HepG2 (cell line): ENCODE data around the gene MIR17HG. TPM values are rescaled to one million over a fixed set of nuclear protein-coding genes. Genes with fewer than 3 reads are reported as not detected.

Source experiments
- ATAC-seq: fragments of 200-7000 bp; cut with Tn5 transposase; 3 replicates; pipeline ENCODE4 v1.9.1; 2020; ENCODE audit warnings: mild to moderate bottlenecking, moderate library complexity
- BruUV-seq: library from RNA; stranded (reverse); fragments of 400-500 nt; replicated peaks from 2 replicates; lab custom pipeline; 2021; lab: Mats Ljungman, UMichigan
- CTCF ChIA-PET: fragments of 300-600 bp; formaldehyde crosslinking; extraction: SDS; loops from one replicate; lab custom pipeline; 2021; ENCODE audit warnings: low total read pairs, inconsistent platforms, low intra/inter-chr PET ratio; lab: Yijun Ruan, JAX
- POLR2A ChIA-PET: fragments of 350-600 bp; sonication (Branson Sonifier 250); formaldehyde crosslinking; loops from one replicate; lab custom pipeline; 2020; ENCODE audit warnings: antibody characterized with exemption, inconsistent platforms; lab: Yijun Ruan, JAX
- DNase-seq: peaks from one replicate; pipeline ENCODE4 v3.0.0-alpha.2; 2015; ENCODE audit warnings: low spot score
- FAIRE-seq: peaks from 3 replicates; lab custom pipeline; 2011; peaks lifted over from hg19 to GRCh38; lab: Jason Lieb, UNC
- H2AFZ ChIP-seq: one replicate; pipeline ENCODE4 v1.6.1; 2011; ENCODE audit warnings: low read length, inconsistent platforms
- H3K27ac ChIP-seq: fragments of 300-600 bp; 3 replicates; pipeline ENCODE4 v1.8.0; 2011; ENCODE audit warnings: mixed run types, mild to moderate bottlenecking, mixed read lengths, low read length, inconsistent platforms; ENCODE audit not compliant: insufficient read depth; ENCODE audit errors: extremely low read length
- H3K27me3 ChIP-seq, 2 experiments: fragments of 200-600 bp in 1 of 2; 2 replicates in 1 of 2; 3 replicates in 1 of 2; pipeline versions ENCODE4 v1.6.0 to v1.8.0; 2011; ENCODE audit warnings: low read length in 2 of 2, mild to moderate bottlenecking in 2 of 2, moderate library complexity in 2 of 2, inconsistent platforms in 1 of 2; ENCODE audit not compliant: insufficient read depth in 2 of 2, control insufficient read depth in 1 of 2
- H3K36me3 ChIP-seq, 2 experiments: fragments of 200-600 bp in 1 of 2; replicated peaks in 1 of 2; 2 replicates in 1 of 2; 3 replicates in 1 of 2; pipeline versions ENCODE4 v1.5.1 to v1.8.0; 2011; ENCODE audit warnings: low read length in 2 of 2, inconsistent platforms in 1 of 2; ENCODE audit not compliant: insufficient read depth in 2 of 2, control insufficient read depth in 1 of 2
- H3K4me1 ChIP-seq: 2 replicates; pipeline ENCODE4 v1.5.1; 2012; ENCODE audit warnings: low read length, inconsistent platforms; ENCODE audit not compliant: insufficient read depth
- H3K4me2 ChIP-seq: 2 replicates; pipeline ENCODE4 v1.6.0; 2011; ENCODE audit warnings: low read depth, low read length, inconsistent platforms
- H3K4me3 ChIP-seq, 3 experiments: fragments of 200-600 bp in 1 of 3; sonication (generic), shearing (Covaris generic) in 1 of 3; replicated peaks in 1 of 3; 2 replicates each; pipeline ENCODE4 v1.5.1; 2011 to 2016; ENCODE audit warnings: low read length in 3 of 3, inconsistent platforms in 2 of 3, low read depth in 2 of 3, mild to moderate bottlenecking in 2 of 3, control low read depth in 1 of 3, mixed read lengths in 1 of 3; ENCODE audit not compliant: insufficient read depth in 1 of 3
- H3K79me2 ChIP-seq: one replicate; pipeline ENCODE4 v1.6.1; 2011; ENCODE audit warnings: low read length, inconsistent platforms; ENCODE audit not compliant: insufficient read depth
- H3K9ac ChIP-seq: 2 replicates; pipeline ENCODE4 v1.6.0; 2011; ENCODE audit warnings: mild to moderate bottlenecking, low read depth, low read length, inconsistent platforms; ENCODE audit not compliant: insufficient read depth
- H3K9me3 ChIP-seq: 2 replicates; pipeline ENCODE4 v1.5.1; 2012; ENCODE audit warnings: mild to moderate bottlenecking, low read length
- H4K20me1 ChIP-seq: 2 replicates; pipeline ENCODE4 v1.6.0; 2011; ENCODE audit warnings: inconsistent platforms, mild to moderate bottlenecking, low read length, moderate library complexity; ENCODE audit not compliant: insufficient read depth
- E2F5 ChIP-seq: sonication (generic); formaldehyde crosslinking; conservative IDR thresholded peaks from 2 replicates; pipeline ENCODE4 v1.4.0; 2020; ENCODE audit warnings: missing genetic modification reagents
- IRF2 ChIP-seq: IDR thresholded peaks from 2 replicates; pipeline ENCODE4 v1.6.1; 2018; ENCODE audit warnings: missing genetic modification reagents, missing compliant biosample characterization
- NCOA2 ChIP-seq: sonication (generic); formaldehyde crosslinking; IDR thresholded peaks from 2 replicates; pipeline ENCODE4 v1.8.0; 2022; ENCODE audit warnings: inconsistent platforms
- POLR2A ChIP-seq, 2 experiments: IDR thresholded peaks; 2 replicates each; pipeline ENCODE4 v1.6.1; 2011; ENCODE audit warnings: low read depth in 2 of 2, low read length in 2 of 2, mild to moderate bottlenecking in 1 of 2, moderate library complexity in 1 of 2; ENCODE audit not compliant: insufficient read depth in 1 of 2
- SOX13 ChIP-seq, 3 experiments: fragments of 450-650 bp in 1 of 3; sonication (generic) in 1 of 3; formaldehyde crosslinking in 1 of 3; IDR thresholded peaks in 2 of 3; conservative IDR thresholded peaks in 1 of 3; 2 replicates each; pipeline versions ENCODE4 v1.5.0 to v1.6.1; 2016 to 2020; ENCODE audit warnings: antibody characterized with exemption in 1 of 3, mild to moderate bottlenecking in 1 of 3, missing compliant biosample characterization in 1 of 3, missing genetic modification reagents in 1 of 3, moderate library complexity in 1 of 3
- ZNF263 ChIP-seq: sonication (generic); formaldehyde crosslinking; IDR thresholded peaks from 2 replicates; pipeline ENCODE4 v1.4.0; 2020; ENCODE audit warnings: missing genetic modification reagents
- ZNF276 ChIP-seq: sonication (generic); formaldehyde crosslinking; IDR thresholded peaks from 2 replicates; pipeline ENCODE4 v1.4.0; 2020; ENCODE audit warnings: mild to moderate bottlenecking, low read depth, missing genetic modification reagents
- ZNF484 ChIP-seq: sonication (generic); formaldehyde crosslinking; IDR thresholded peaks from 2 replicates; pipeline ENCODE4 v1.5.1; 2020; ENCODE audit warnings: mild to moderate bottlenecking, low read depth, missing genetic modification reagents, borderline replicate concordance
- ZNF562 ChIP-seq: sonication (generic); formaldehyde crosslinking; IDR thresholded peaks from 2 replicates; pipeline ENCODE4 v1.8.0; 2022; ENCODE audit warnings: missing genetic modification reagents, borderline replicate concordance
- ZNF609 ChIP-seq: sonication (generic); formaldehyde crosslinking; IDR thresholded peaks from 2 replicates; pipeline ENCODE4 v1.4.0; 2020; ENCODE audit warnings: mild to moderate bottlenecking, missing genetic modification reagents, borderline replicate concordance
- WGBS: methylation state at CpG from one replicate; pipeline ENCODE4 v1.1.6; 2017; ENCODE audit warnings: low lambda C conversion rate; 5-methylcytosine and 5-hydroxymethylcytosine counted together
- in situ Hi-C: cut with HindIII; loops from 2 replicates; pipeline ENCODE4 v1.10.0; 2017; ENCODE audit warnings: low pct_unique_long_range_greater_than_20kb; ENCODE audit not compliant: extremely low pct_ligation_motif_present
- intact Hi-C: fragments of 100-400 bp; cut with micrococcal nuclease; formaldehyde crosslinking; loops from one replicate; pipeline ENCODE4 v1.10.0; 2022; ENCODE audit not compliant: unreplicated experiment
- polyA plus RNA-seq, 8 experiments: library from polyadenylated mRNA; depleted of rRNA in 3 of 8; stranded (reverse) in 7 of 8; unstranded in 1 of 8; fragments of >200 nt; fragmentation: Illumina TruSeq in 4 of 8; extraction: Trizol in 4 of 8; gene quantifications; 2 replicates each; pipeline versions ENCODE4 v1.2.1 to v1.2.3, GENCODE V29; 2011 to 2016; ENCODE audit warnings: low read depth in 4 of 8, missing spikeins in 1 of 8, mixed read lengths in 1 of 8; ENCODE audit not compliant: insufficient read depth in 1 of 8
- total RNA-seq, 5 experiments: library from RNA; depleted of rRNA; stranded (reverse); fragments of >200 nt; fragmentation: Illumina TruSeq; extraction: Trizol; gene quantifications; 2 replicates each; pipeline ENCODE4 v1.2.3, GENCODE V29; 2016; ENCODE audit warnings: low read depth in 1 of 5

The MIR17HG gene
- total and polyA plus RNA-seq, 2 of the 13 experiments (the other 11 are each of a cell fraction or from before 2014, with no cell fraction given): 2.5 to 12.3 TPM

GRCh38 chr13:91400671-91401070, 53.2 kb downstream of the MIR17HG start:
- intact Hi-C loops (no loop called here), in situ Hi-C loops (no loop called here)
- Histone ChIP-seq H4K20me1 (no peaks in the 10 kb centered on the region), H2AFZ (no peak overlapping the region), H3K27me3 (peaks cover 11 to 35% of the 10 kb centered on the region in 2 experiments), H3K79me2 (no peaks in the 10 kb centered on the region), H3K36me3 (no peaks in the 10 kb centered on the region), H3K9ac (no peak overlapping the region), H3K4me1 (0 out of 2 replicates have a peak, but pooled peaks cover 4% of the 10 kb centered on the region), H3K9me3 (no peaks in the 10 kb centered on the region), H3K4me2 (no peak overlapping the region), H3K27ac (no peak overlapping the region), H3K4me3 (no peak overlapping the region)
- no TSS peak for BruUV-seq
- ATAC-seq (no peak), DNase-seq (no peak), FAIRE-seq (no peak)
- ChIA-PET CTCF (no interaction called here), POLR2A (no interaction called here)
- TF ChIP-seq ZNF263: no peak
- no peak for TF ChIP-seq NCOA2 (CRISPR knock-in tag)
- no peak for TF ChIP-seq E2F5 (CRISPR knock-in tag)
- no peak for TF ChIP-seq ZNF609 (CRISPR knock-in tag)
- TF ChIP-seq ZNF484 (CRISPR knock-in tag): no peak
- no peak for TF ChIP-seq SOX13 (IDR thresholded peaks at IDR 0.05)
- TF ChIP-seq SOX13 (CRISPR knock-in tag; conservative IDR thresholded peaks at IDR 0.05 in 1 of 2, IDR thresholded peaks at IDR 0.05 in 1 of 2): no peak
- TF ChIP-seq IRF2 (CRISPR knock-in tag): no peak
- TF ChIP-seq POLR2A (IDR thresholded peaks at IDR 0.05; ENCODE audit: insufficient read depth in 1 of 2, low read depth in 2 of 2, low read length in 2 of 2): no peak
- no peak for TF ChIP-seq ZNF562 (CRISPR knock-in tag)
- TF ChIP-seq ZNF276 (CRISPR knock-in tag): no peak
- WGBS: 6% methylated on average over 3 of the region's 3 CpGs
